Loucy (cell line): ENCODE measurements around the gene MTARC2.

Experiments
- H2AFZ ChIP-seq: fragments of 200-600 bp; sonication (generic); 2 replicates; pipeline ENCODE4 v1.6.0; 2016; ENCODE audit warnings: antibody characterized with exemption, mild to moderate bottlenecking, low read length, moderate library complexity
- H3F3A ChIP-seq: fragments of 200-600 bp; 2 replicates; pipeline ENCODE4 v1.6.0; 2016; ENCODE audit warnings: antibody characterized with exemption, low read depth, mild to moderate bottlenecking
- H3K27me3 ChIP-seq: fragments of 200-600 bp; sonication (generic); 2 replicates; pipeline ENCODE4 v1.6.1; 2014; ENCODE audit warnings: low read length, mild to moderate bottlenecking; ENCODE audit not compliant: insufficient read depth, poor library complexity, severe bottlenecking
- H3K36me3 ChIP-seq: fragments of 200-600 bp; sonication (generic); 2 replicates; pipeline ENCODE4 v1.6.1; 2016; ENCODE audit warnings: low read length; ENCODE audit not compliant: insufficient read depth
- H3K4me1 ChIP-seq: fragments of 200-600 bp; sonication (generic); 2 replicates; pipeline ENCODE4 v1.5.1; 2014; ENCODE audit warnings: low read length, mild to moderate bottlenecking; ENCODE audit not compliant: insufficient read depth, poor library complexity, severe bottlenecking
- H3K4me2 ChIP-seq: fragments of 200-600 bp; sonication (generic); 2 replicates; pipeline ENCODE4 v1.6.0; 2014; ENCODE audit warnings: antibody characterized with exemption, low read length, low read depth, mild to moderate bottlenecking; ENCODE audit not compliant: poor library complexity, severe bottlenecking
- H3K4me3 ChIP-seq: fragments of 200-600 bp; sonication (generic); 2 replicates; pipeline ENCODE4 v1.5.1; 2014; ENCODE audit warnings: low read length, mild to moderate bottlenecking, mixed read lengths; ENCODE audit not compliant: poor library complexity, severe bottlenecking
- H3K79me2 ChIP-seq: fragments of 200-600 bp; sonication (generic); 2 replicates; pipeline ENCODE4 v1.6.1; 2014; ENCODE audit warnings: low read length; ENCODE audit not compliant: insufficient read depth
- H3K9ac ChIP-seq: fragments of 200-600 bp; sonication (generic); 2 replicates; pipeline ENCODE4 v1.6.0; 2014; ENCODE audit warnings: mild to moderate bottlenecking, low read depth, low read length, moderate library complexity; ENCODE audit not compliant: poor library complexity, severe bottlenecking
- H3K9me2 ChIP-seq: fragments of 200-600 bp; sonication (generic); replicated peaks from 2 replicates; pipeline ENCODE4 v1.6.1; 2016; ENCODE audit warnings: low read depth, low read length, mixed read lengths
- H3K9me3 ChIP-seq: fragments of 200-600 bp; sonication (generic); 2 replicates; pipeline ENCODE4 v1.6.1; 2014; ENCODE audit warnings: mild to moderate bottlenecking, antibody characterized with exemption, low read length, low read depth; ENCODE audit not compliant: insufficient read depth
- H4K20me1 ChIP-seq: fragments of 200-600 bp; sonication (generic); 2 replicates; pipeline ENCODE4 v1.6.0; 2014; ENCODE audit warnings: antibody characterized with exemption, low read length, mild to moderate bottlenecking; ENCODE audit not compliant: insufficient read depth, poor library complexity, severe bottlenecking
- CTCF ChIP-seq: fragments of 200-600 bp; sonication (generic); conservative IDR thresholded peaks from 2 replicates; pipeline ENCODE4 v1.5.1; 2014; ENCODE audit warnings: mild to moderate bottlenecking, antibody characterized with exemption, low read length
- EZH2phosphoT487 ChIP-seq: fragments of 200-600 bp; IDR thresholded peaks from 2 replicates; pipeline ENCODE4 v1.6.1; 2018; ENCODE audit warnings: antibody characterized with exemption, mild to moderate bottlenecking, moderate library complexity, borderline replicate concordance

Gene MTARC2

GRCh38 chr1:220786057-220786336 is 37.9 kb downstream of the MTARC2 start:
- TF ChIP-seq CTCF (no peak), EZH2phosphoT487 (no peak)
- Histone ChIP-seq H3F3A (no peaks in the 10 kb centered on the region), H3K9me3 (no peaks in the 10 kb centered on the region), H3K4me1 (no peaks in the 10 kb centered on the region), H3K36me3 (no peaks in the 10 kb centered on the region), H3K79me2 (no peaks in the 10 kb centered on the region), H3K27me3 (no peaks in the 10 kb centered on the region), H2AFZ (no peak overlapping the region), H4K20me1 (no peaks in the 10 kb centered on the region), H3K9me2 (no peaks in the 10 kb centered on the region), H3K4me2 (no peak overlapping the region), H3K4me3 (no peak overlapping the region), H3K9ac (no peak overlapping the region)

- no peaks in the 10 kb centered on the region for H3K9me3 ChIP-seq
- H3K4me2 ChIP-seq = no peak within 1 kb of the TSS
- no peaks in the 10 kb centered on the region for H3K9me2 ChIP-seq
- H3K9ac ChIP-seq = no peak within 1 kb of the TSS
- H3F3A ChIP-seq = no peaks in the 10 kb centered on the region
- no peaks in the 10 kb centered on the region for H3K4me1 ChIP-seq
- no peaks in the 10 kb centered on the region for H4K20me1 ChIP-seq
- no peak within 1 kb of the TSS for H3K4me3 ChIP-seq
- H2AFZ ChIP-seq = no peak within 1 kb of the TSS
- H3K36me3 ChIP-seq = no peaks in the 10 kb centered on the region
- H3K79me2 ChIP-seq = no peaks in the 10 kb centered on the region
- no peak for TF ChIP-seq EZH2phosphoT487
- no peak for TF ChIP-seq CTCF
- H3K27me3 ChIP-seq = no peaks in the 10 kb centered on the region
Measured at GRCh38 chr1:220786337-220787068, 38.4 kb downstream of the MTARC2 start, which contains the start of gene MTARC1. TSS of gene MTARC1 (plus strand) at chr1:220786913. CDS start at chr1:220786945, 32 bp downstream.

- H3K4me3 ChIP-seq = no peak overlapping the region
- H3K4me2 ChIP-seq = no peak overlapping the region
Measured at GRCh38 chr1:220787069-220787619, 39.0 kb downstream of the MTARC2 start.

More at GRCh38 chr1:220787069-220787619, 39.0 kb downstream of the MTARC2 start:
- TF ChIP-seq CTCF (no peak), EZH2phosphoT487 (no peak)
- H3K9ac ChIP-seq = no peak overlapping the region
- no peaks in the 10 kb centered on the region for H3K79me2 ChIP-seq
- no peaks in the 10 kb centered on the region for H3K27me3 ChIP-seq
- H3K9me2 ChIP-seq = no peaks in the 10 kb centered on the region
- H3K36me3 ChIP-seq = no peaks in the 10 kb centered on the region
- H3F3A ChIP-seq = no peaks in the 10 kb centered on the region
- no peaks in the 10 kb centered on the region for H4K20me1 ChIP-seq
- H3K9me3 ChIP-seq = no peaks in the 10 kb centered on the region
- H3K4me1 ChIP-seq = no peaks in the 10 kb centered on the region
- no peak overlapping the region for H2AFZ ChIP-seq
